Esophagus squamous epithelium (tissue), 4 donors: ENCODE data around the gene AGBL1.

Experiments used
- POLR2A ChIP-seq, 4 donors: fragments of 450-650 bp; IDR thresholded peaks; one replicate each; pipeline ENCODE4 v1.6.1; 2017; ENCODE audit warnings: antibody characterized with exemption in 4 of 4, mild to moderate bottlenecking in 4 of 4, moderate library complexity in 3 of 4
- TF ChIP-seq, protein P1 (sequence below), 6 experiments: fragments of 450-650 bp in 4 of 6; fragments of 200-600 bp in 2 of 6; sonication (generic) in 2 of 6; IDR thresholded peaks; one replicate each; pipeline ENCODE4 v1.5.1; 2016 to 2019; ENCODE audit warnings: antibody characterized with exemption in 6 of 6, mild to moderate bottlenecking in 4 of 6, moderate library complexity in 4 of 6

DNA sequence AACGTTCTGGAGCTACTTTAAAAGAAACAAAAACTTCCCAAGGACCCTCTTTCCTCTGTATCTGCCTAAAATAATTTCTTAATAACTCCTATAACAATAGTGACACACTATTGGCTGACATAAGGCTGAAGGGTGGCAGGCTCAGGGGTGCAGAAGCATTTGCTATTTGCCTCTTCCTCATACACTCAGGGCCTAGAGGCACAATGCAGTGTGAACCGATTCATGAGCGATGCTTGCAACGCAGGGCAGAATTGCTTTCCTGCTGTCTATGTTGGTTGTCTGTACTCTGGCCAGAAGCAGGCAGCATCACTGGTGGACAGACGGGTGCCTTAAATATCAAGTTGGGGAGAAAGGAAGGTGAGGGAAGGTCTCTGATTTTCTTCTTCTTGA, 157.4 kb downstream of the AGBL1 start:
- TF ChIP-seq, protein P1, sequence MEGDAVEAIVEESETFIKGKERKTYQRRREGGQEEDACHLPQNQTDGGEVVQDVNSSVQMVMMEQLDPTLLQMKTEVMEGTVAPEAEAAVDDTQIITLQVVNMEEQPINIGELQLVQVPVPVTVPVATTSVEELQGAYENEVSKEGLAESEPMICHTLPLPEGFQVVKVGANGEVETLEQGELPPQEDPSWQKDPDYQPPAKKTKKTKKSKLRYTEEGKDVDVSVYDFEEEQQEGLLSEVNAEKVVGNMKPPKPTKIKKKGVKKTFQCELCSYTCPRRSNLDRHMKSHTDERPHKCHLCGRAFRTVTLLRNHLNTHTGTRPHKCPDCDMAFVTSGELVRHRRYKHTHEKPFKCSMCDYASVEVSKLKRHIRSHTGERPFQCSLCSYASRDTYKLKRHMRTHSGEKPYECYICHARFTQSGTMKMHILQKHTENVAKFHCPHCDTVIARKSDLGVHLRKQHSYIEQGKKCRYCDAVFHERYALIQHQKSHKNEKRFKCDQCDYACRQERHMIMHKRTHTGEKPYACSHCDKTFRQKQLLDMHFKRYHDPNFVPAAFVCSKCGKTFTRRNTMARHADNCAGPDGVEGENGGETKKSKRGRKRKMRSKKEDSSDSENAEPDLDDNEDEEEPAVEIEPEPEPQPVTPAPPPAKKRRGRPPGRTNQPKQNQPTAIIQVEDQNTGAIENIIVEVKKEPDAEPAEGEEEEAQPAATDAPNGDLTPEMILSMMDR (IDR thresholded peaks at IDR 0.05), result no peak
- no peak for TF ChIP-seq POLR2A (IDR thresholded peaks at IDR 0.05)
